HG03139 (cell line): ENCODE data around the gene ITGB7.
"Not testable (repeated sequence)": the region's sequence is repeated elsewhere in the genome, so short reads cannot be mapped to it uniquely, and the experiment has no call there.

Source experiments
- ATAC-seq: cut with Tn5 transposase; IDR thresholded peaks from one replicate; pipeline ENCODE4 v1.9.1; 2021; ENCODE audit not compliant: unreplicated experiment

ITGB7 gene

DNA sequence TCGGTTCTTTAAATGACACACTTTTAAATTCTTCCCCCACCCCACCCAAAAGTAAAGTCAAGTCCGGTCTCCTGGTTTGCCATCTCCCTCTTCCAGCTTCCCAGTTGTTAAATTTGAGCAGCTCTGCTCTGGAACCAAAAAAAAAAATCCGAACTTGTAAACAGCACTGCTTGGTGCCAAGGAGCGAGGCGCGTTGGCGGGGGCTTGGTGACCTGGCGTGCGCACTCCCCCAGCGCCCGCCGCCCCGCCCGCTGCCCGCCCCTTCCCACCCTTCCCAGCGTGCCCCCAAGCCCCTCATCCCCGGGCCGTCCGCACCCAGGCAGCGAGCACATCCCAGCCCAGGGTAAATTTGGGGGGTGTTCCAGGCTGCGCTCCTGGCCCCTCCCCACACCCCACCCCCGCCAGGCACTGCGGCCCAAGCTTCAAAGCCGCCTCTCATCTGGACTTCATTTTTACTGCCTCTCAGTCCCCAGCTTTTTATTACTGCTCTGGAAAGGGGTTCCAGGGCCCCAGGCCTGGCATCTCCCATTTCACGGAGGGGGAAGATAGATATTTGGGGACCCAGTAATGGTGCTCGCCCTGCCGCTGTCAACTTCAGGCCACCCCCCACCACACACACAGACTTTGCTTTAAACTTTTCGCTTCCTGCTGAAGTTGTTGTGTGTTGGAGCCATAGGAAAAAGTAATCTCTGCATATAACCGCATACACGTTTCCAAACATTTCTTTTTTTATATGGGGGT, 11.7 kb upstream of the ITGB7 start:
- ATAC-seq = no peak

DNA sequence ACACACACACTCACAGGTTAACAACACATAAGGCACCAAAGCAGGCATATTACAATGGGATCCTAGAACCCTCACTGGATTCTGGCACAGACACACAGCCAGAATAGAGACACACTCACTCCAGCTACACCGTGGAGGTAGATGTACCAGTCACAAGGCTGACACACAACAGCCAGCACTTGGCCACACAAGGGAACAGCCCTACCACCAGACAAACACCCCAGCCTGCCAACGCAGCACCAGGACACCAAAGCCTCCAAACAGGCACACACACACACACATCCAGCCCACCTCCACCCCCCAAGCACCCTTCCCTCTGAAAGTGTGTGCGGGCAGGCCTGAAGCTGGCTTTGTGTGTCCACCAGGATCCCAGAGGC, 10.9 kb upstream of the ITGB7 start:
- no peak for ATAC-seq

DNA sequence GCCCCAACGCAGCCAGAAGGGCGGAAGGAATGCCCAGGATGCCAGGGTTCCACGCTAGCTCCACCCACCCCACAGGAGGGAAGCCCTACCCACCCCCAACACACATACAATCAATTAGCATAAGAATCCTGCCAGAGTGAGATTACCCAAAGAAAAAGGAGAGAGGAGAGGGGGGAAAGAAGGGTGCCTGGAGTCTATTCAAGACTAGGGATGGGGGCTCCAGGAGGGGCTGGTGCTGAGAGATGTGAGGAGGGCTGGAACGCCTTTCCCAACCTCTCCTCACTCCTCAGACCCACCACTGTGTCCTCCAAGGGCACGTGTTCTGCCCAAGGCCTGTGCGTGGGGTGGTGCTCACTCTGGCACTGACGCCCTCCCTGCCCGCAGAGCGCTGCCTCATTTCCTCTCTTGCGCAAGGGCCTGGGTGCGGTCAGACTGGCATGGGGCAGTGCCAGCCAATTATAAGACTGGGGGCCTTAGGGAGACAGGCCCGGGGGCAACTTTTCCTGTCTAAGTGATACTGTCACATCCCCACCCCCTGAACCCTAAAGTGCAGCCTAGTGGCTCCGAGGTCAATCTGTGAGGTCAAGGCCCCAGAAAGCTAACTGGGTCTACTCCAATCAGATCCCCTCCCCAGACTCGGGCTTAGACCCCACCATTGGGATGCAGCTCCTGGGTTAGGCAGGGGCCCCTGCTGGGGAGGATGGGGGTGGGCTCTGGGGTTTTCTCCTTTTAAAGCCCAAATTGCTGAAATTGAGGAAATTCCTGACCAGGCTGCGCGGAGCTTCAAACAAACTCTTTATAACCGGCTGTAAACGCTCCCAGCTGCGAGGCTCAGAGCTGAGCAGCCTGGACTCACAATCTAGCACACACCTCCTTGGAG, 10.2 kb upstream of the ITGB7 start:
- no peak for ATAC-seq

DNA sequence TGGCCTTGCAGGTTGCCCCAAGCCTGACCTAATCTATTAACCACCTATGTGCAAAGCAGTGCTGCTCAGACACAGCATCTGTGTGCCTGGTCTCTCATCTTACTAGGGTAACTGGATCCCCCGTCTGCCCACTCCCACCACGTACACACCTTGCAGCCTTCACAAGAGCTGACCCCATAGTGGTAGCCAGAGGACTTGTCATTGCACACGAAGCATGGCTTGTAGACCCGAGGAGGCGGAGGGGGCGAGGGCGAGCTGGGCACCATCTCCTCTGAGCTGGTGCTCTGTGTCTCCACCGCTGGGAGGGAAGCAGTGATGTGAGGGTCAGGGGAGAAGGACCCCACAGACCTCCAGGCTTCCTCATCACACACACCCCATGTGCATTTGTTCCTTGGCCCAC, 8.4 kb upstream of the ITGB7 start:
- ATAC-seq = no peak

DNA sequence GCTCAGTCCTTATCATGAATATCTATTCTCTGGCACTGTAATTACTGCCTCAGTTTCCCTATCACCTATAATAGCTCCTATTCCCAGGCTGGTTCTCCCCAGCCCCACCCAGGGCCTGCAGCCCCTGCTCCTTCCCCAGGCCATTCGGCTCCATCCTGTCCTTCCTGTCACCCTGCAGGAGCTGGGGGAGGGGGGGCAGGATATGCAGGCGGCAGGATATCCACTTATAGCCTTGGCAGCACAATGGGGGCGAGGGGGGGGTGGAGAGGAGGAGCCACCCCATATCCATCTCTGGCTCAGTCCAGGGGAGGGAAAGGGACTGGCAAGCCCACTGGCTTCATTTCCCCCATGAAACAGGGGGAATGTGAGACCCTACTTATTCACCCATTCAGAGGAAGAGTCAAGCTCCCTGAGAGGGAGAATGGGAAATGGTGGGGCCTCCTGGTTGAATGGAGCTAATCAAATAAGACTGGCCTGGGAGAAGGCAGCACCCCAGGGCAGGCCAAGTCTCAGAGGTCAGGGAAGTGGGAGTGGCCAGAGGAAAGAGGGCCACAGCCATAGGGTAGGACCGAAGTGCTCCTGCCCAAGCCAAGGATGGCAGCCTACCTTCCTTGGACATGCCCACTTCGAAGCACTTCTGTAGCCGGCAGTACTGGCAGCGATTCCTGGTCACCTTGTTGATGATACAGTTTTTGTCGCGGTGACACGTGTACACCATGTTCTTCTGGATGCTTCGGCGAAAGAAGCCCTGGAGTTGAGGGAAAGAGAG, 7.8 kb upstream of the ITGB7 start:
- ATAC-seq = no peak

DNA sequence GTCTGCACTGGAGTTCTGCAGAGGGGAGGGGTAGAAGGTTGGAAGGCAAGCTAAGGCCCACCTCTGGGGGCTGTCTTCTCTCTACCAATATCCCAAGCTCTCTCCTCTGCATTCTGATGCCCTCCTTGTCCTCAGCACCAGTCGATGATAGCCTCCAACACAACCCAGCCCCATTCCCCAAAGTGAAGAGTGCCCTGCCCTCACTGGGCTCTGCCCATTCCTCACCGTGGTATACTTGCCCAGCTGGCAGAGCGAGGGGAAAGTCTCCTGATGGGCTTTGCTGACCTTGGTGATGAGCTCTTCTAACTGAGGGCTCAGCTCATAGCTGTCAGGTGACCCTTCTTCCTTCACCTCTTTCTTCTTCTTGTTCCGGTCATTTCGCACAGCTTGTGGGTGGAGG, 7.2 kb upstream of the ITGB7 start:
- ATAC-seq = no peak

DNA sequence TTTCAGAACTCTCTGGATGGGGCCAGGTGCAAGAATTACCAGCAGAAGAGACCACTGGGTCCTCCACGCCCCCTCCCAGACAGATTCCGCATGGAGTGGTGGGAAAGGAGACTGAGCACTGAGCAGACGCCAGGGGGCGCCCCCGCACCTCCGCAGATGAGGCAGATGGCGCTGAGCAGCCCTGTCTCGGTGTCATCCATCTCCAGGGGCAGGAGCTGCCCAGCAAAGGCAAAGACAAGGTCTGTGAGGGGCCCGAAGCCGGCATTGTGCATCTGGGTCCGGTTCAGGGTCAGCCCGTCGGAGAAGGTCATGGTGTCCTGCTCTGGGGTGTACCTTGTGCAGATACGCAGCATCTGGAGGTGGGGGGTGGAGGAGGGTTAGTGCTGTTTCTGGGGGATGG, 6.3 kb upstream of the ITGB7 start:
- no peak for ATAC-seq

DNA sequence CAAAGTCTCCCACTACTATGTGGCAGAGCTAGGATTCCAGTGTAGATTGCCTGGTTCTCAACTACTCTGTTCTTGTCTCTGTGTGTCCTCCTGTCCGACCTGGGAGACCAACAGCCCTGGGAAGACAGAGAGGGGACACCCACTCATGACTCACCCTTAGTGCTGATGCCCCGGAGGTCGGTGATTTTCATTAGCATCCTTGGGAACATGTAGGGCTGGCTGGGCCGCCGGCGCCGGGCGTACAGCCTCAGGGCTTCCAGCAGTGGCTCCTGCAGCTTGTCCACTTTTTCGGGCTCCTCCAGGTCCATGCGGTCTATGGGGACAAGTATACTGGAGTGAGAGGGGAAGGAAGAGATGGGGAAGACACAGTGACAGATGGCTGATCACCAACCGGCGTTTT, 5.9 kb upstream of the ITGB7 start:
- no peak for ATAC-seq

DNA sequence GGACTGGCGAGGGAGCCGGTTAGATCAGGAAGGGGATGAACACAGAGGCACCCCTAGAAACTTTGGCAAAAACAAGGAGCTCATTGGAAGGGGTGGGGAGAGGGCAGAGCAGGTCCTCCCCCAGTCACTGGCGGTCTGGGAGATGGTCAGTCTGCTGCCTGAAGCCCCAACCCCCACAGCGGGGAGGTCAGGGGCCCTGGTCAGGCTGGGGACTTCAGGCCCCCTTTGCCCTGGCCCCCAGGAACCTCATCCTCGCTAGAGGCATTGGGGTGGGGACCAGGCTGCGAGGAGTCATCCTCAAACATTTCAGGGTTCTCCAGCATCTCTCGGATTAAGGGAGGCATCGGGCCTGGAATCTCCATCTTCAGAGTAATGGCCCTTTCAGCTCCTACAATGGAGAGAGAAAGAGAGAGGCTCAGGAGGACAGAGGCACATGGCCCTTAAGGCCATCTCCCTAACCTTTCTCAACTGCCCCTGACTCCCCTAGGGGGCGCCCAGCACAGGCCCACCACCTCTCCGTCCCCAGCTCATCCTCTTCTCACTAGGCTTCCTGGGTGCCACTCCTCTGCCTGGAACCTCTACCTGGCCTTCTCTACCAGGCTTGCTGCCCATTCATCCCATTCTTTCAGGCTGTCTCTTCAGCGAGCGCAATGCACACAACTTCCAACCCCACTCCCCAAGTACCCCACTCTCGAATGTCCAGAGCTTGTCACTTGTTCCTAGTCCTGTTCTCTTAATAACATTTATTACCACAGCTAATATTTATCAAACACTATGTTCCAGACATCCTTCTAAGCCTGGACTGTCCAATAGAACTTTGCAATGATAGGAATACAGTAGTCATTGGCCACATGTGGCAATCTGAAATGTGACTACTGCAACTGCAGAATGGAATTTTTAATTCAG, 4.7 kb upstream of the ITGB7 start:
- ATAC-seq = no peak

DNA sequence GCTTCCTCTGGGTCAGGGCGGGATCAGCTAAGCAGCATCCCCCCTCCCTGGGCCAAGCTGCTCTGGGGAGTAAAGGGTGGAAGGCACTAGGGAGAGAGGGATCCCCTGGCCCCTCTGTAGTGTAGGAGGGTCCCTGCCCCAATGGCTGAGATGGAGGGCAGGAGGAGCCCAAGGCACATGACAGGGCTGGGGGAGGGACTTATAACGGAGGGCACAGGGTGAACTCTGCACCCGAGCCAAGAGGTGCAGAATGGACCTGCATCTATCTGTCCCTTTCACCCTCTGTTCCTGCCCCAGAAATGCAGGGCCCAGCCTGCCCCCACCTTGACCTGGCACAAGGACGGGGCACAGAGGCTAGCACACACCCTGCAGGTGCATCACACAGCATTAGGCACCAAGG, 3.8 kb upstream of the ITGB7 start:
- ATAC-seq = no peak

DNA sequence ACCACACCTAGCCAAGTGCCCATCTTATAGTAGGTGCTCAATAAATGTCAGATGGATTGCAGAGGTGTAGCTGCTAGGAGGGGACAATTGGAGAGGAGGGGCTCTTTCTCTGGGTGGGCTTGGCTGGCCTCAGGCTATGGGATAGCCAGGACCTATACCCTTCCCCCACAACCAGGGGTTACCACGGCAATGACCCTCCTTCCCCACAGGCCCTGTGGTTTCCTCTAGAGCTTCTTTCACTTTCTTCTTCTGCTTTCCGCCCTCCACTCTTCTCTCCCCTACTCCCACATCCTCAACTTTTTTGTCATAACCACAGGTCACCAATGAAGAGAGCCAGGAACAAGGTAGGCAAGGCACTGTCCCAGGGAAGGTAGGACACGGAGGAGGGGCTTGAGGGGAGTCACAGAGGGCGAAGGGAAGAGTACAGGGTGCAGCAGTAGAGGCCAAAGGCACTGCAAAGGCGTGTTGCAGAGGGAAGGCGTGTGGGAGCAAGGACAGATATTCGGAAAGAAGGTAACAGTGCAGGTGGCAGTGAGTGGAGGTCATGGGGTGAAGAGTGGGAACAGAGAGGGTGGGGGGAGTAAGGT, 1.9 kb upstream of the ITGB7 start:
- ATAC-seq = no peak

DNA sequence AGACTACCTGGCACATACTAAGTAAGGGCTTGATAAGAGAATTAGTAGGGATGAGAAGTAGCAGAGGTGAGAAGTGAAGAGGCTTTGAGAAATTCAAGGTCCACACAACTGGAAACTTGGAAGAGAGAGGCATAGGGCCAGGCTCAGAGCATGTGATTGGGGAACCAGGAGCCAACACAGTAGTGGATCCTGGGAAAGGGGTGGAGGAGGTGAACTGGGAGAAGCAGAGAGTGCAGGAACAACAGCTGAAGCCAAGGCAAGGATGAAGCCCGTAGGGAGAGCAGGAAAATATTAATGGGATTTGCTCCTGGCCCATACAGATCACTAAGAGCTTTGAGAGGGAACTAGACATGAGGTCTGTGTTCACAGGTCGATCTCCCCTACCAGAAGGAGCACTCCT, 1.4 kb upstream of the ITGB7 start:
- ATAC-seq = no peak

DNA sequence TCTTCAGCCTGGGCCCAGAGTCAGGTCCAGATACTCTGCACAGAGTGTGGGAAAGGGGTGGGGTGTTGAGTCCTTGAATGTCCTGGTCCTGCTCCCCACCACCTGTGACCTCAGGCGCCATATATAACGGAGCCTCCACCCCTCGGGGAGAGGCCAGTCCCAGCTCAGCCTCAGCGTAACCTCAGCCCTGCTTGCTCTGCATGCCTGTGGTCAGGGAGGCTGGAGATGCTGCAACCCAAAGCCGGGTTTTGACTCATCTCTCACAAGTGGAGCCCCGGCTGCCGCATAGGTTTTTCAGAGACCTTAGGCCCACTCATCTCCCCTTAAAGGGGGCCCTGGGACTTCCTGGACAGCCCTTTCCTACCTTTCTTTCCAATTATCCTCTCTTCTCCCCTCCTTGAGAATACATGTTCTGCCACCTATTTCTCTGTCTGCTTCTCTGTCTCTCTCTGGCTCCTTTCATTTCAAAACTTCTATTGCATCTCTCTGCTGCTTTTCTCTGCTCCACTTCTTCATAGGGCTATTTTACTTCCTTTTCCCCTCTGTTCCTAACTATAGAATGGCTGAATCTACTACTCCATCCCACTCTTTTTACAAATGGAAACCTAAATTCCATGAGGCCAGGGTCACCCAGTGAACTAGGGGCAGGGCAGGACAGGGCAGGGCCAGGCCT, 1.2 kb downstream of the ITGB7 start:
- peak; percentile 49 for ATAC-seq

DNA sequence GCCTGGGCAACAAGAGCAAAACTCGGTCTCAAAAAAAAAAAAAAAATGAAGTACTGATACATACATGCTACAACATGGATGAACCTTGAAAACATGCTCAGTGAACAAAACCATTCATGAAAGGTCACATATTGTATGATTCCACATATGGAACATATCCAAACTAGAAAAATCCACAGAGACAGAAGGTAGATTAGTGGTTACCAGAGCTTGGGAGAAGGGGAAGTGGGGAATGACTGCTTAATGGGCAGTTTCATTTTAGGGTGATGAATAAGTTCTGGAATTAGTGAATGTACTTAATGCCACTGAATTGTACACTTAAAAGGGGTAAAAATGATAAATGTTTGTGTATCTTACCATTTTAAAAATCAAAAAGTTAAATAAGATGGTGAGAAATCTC, 2.7 kb downstream of the ITGB7 start:
- ATAC-seq = no peak

DNA sequence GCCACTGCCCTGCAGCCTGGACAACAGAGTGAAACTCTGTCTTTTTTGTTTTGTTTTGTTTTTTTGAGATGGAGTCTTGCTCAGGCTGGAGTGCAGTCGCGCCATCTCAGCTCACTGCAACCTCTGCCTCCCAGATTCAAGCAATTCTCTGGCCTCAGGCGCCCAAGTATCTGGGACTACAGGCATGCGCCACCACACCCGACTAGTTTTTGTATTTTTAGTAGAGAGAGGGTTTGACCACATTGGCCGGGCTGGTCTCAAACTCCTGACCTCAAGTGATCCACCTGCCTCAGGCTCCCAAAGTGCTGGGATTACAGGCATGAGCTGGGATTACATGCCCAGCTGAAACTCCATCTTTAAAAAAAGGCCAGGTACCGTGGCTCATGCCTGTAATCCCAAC, 4.7 kb downstream of the ITGB7 start:
- ATAC-seq = not testable (repeated sequence)

DNA sequence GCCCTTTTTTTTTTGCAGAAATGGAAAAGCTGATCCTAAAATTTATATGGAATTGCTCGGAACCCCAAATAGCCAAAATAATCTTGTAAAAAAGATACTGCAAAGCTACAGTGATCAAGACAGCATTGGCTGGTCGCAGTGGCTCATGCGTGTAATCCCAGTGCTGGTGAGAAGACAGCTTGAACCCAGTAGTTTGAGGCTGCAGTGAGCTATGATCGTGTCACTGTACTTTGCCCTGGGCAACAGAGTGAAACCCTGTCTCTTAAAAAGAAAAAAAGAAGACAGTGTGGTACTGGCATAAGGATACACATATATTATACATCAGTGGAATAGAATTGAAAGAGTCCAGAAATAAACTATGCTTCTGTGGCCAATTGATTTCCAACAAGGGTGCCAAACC, 5.4 kb downstream of the ITGB7 start:
- ATAC-seq = no peak

DNA sequence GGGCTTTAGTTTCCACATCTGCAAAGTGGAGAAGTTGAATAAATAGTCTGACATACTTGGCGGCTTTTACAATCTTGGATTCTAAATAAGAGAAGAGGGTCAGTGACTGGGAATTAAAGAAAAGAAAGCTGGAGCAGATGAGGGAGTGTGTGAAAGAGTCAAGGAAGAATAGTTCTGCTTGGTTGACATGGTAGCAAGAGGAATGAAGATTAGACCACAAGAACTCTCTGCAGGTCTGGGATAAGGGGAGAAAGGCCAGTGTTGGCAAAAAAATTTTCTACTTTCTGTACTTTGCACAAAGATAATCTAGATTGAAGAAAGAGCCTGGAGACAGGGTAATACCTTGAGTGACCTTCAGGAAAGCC, 5.9 kb downstream of the ITGB7 start:
- ATAC-seq = no peak

DNA sequence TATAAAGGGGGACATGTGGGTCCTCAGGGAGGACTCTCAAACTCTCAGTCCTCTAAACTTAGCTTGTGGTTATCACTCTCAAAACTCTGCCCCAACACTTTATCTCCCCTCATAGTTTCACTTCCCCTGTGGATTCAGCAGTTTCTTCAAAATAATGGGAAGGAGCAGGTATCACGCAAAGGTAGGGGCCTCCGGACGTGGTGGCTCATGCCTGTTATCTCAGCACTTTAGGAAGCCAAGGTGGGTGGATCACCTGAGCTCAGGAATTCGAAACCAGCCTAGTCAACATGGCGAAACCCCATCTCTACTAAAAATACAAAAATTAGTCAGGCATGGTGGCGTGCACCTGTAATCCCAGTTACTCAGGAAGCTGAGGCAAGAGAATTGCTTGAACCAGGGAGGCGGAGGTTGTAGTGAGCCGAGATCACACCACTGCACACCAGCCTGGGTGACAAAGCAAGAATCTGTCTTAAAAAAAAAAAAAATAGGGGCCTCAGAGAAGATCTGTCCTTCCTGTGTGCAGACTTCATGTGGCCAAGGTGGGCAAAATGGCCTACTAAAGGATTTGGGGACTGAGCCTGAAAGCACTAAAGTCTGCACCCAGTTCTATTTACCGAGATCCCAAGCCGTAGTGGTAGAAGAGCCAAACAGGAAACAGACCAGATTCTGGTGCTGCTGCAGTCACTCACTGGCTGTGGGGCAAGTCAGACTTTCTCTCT, 6.4 kb downstream of the ITGB7 start:
- ATAC-seq = no peak

DNA sequence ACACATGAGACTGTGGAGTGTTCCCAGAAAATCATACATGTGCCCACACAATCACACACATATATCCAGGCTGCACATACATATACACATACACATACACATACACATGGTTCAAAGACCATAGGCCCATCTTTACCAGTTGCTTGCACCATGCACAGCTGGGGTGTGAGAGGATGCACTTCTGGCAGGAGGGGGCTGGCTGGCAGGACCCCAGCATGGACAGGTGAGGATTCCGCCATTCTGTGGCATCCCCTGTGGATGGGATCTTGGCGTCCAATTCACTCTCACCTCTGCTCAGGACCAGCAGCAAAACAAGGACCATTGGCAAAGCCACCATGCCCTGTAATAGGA, 7.0 kb downstream of the ITGB7 start:
- ATAC-seq = no peak
